GM19328 (cell line): ENCODE measurements around the gene SNUPN.
"Not testable (repeated sequence)": the region's sequence is repeated elsewhere in the genome, so short reads cannot be mapped to it uniquely, and the experiment has no call there.

ENCODE experiments used
- ATAC-seq: cut with Tn5 transposase; IDR thresholded peaks from one replicate; pipeline ENCODE4 v1.9.1; 2021; ENCODE audit warnings: mild to moderate bottlenecking, moderate library complexity; ENCODE audit not compliant: unreplicated experiment

The SNUPN gene

DNA sequence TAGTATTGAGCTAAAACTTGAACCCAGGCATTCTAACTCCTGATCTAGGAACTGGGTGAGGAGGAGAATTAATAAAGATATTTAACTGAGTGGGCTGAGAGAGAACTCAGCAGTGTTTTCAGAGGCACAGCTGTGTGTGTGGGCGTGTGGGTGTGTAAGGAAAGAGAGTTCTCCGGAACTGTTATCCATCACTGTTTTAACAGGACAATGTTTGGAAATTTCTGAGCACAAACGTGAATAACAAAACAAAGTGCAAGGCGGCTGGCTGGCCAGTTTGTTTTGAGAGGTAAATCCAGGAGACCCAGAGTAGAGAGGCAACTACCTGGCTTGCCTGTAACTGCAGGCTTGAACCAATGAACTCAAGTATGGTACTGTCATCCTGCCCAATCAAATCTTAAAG is 41.4 kb downstream of the SNUPN start:
- ATAC-seq = no peak

DNA sequence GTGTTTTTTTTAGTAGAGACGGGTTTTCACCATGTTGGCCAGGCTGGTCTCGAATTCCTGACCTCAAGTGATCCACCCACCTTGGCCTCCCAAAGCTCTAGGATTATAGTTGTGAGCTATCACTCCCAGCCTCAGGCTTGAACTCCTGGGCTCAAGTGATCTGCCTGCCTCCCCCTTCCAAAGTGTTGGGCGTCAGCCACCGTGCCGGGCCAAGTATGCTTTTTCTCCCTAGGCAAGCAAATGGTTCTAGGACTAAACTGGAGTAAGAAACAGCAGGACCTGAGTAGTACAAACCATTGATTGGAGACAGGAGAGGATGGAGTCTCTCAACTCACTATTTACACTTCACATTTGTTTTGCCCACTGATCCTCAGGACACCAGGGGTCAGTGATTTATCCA is 41.8 kb downstream of the SNUPN start:
- no peak for ATAC-seq

DNA sequence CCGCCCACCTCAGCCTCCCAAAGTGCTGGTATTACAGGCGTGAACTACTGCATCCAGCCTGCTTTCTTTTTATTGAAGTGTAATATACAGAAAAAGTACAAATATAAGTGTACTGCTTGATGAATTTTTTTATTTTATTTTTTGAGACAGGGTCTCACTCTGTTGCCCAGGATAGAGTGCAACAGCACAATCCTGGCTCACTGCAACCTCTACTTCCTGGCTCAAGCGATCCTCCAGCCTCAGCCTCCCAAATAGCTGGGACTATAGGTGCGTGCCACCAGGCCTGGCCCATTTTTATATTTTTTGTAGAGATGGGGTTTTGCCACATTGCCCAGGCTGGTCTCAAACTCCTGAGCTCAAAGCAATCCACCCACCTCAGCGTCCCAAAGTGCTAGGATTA is 42.6 kb downstream of the SNUPN start:
- ATAC-seq = not testable (repeated sequence)

DNA sequence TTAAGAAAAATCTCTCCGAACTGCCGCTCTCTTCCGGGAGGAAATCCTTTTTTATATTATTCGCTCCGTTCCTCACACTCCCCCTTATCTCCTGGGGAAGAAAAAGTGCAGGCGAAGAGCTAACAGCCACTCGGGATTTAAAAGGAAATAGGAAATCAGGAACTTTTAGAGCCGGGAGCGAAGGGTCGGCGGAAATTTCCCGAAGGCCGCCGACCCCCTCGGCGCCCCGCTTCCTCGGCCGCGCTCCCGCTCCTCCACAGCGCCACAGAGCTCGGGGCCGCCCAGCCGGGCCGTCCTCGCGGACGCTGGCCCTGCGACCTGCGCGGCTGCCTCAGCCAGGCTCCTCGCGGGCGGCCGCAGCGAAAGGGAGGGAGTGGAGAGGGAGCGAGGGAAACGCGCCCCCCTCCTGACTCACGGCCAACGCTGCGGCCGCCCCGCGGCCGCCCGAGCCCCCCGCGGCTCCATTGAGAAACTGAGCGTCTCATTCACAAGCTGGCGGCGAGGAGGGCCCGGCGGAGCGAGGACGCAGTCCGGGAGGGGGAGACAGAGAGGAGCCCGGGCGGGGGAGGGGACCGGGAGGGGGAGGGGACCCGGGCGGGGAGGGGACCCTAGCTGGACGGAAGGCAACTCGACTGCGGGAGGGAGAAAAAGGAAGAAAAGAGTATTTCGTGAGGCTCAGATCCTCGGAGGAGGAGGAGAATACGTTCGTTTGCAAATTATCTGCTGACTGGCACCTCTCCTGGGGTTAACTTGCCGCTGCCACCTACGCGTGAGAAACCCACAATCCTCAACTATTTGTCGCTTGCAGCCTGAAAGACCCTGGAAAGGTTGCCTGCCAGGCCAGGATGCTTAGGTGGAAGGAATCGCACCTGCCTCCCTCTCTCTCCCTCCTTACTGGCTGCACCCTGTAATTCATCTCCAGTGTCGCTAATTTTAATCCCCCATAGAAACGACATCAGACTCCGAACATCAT is 46.3 kb downstream of the SNUPN start, which contains the start of gene PTPN9:
Gene PTPN9, minus strand, starts transcription at position 368 of the 973 bp plus-strand sequence. CDS start 539 bp downstream, outside the sequence.
- ATAC-seq = no peak

DNA sequence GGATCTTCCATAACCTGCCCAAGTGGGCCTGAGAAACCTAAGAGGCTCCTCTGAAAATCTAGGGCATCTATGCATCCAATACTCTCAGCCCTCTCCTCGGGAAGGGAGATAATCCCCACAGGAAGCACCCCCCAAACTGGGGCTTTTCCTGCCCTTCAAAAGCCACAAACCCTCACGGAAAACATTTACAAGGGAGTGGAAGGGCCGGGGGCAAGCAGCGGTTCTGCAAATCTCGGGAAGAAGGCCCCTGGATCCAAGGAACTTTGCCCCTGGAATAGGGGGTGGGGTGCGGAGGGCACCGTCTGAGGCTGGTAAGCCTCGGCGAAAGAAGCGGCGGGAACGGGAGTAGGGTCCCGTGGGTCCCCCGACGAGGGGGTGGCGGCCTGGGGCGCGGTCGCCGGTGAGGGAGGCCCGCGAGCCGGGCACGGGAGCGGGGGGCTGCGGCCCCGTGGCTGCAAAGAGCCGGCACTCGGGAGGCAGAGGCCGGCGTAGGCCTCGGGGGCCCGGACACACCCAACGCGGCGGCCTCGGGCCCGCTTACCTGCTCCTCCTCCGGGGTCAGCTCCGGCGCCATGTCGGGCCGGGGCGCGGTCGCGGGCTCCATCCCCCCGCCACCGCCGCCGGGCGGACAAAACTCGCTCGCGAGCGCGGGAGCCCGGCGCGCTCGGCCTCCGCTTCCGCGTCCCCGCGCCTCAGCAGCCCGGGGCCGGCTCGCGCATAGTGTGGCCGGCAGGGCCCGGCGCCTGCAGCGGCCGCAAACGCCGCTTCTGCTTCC is 47.2 kb downstream of the SNUPN start:
- ATAC-seq = no peak

DNA sequence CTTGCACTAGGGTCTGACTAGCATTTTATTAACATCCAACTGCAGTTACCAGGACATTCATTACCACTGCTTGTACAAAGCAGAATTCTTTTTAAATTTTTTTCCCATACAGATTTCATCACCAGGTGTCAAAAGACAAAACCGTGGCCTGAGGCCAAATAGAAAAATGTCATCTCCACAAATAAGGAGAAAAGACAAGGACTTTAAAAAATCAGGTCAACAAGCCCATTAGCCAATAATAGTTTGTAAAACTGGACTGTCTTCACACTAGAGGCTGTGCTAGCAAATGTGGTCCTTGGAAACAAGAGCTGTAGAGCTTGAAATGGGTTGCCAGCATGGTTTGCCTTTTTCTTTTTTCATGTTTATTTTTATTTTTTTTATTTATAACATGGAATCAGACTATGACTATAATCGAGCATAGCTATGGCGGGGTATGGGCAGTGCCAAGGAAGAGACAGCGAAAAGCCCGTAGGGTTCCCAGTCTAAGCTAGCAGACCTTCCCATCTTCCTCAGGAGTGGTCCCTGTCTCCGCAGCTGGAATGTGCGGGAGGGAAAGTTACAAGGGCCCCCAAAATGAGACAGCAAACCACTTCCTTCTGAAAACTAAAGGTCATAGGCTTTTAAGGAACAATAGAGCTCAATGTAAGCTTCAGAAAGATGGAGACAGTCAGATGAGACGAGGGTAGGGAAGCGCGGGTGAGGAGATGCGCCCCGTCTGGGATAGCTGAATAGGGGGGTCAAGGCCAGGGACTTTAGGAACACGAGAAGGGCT is 47.9 kb downstream of the SNUPN start:
- no peak for ATAC-seq

DNA sequence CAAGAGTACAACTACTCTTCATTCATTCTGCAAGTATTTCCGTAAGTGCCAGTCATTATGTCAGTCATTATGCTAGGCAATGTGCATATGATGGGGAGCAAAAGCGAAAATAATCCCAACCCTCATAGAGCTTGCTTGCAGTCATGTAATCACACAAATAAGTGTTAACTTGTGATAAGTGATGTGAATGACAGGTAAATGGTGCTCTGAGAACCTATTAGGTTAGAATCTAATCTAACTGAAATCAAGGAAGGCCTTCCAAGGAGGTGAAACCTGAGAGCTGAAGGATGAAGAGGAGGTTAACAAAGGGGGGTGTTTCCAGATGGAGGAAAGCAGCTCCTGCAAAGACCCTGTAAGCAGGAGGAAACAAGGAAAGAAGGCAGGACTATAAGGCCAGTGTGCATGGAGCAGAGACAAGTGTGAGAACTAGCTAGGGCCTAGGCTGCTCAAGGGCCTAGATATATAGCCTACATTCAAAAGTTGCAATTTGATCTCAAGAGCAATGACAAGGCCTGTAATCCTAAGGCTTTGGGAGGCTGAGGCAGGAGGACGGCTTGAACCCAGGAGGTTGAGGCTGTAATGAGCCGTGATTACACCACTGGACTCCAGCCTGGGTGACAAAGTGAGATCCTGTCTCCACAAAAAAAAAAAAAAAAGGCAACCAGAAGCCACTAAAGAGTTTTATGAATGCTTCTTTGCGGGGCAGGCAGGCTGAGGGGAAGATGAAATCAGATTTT is 51.7 kb downstream of the SNUPN start:
- no peak for ATAC-seq

DNA sequence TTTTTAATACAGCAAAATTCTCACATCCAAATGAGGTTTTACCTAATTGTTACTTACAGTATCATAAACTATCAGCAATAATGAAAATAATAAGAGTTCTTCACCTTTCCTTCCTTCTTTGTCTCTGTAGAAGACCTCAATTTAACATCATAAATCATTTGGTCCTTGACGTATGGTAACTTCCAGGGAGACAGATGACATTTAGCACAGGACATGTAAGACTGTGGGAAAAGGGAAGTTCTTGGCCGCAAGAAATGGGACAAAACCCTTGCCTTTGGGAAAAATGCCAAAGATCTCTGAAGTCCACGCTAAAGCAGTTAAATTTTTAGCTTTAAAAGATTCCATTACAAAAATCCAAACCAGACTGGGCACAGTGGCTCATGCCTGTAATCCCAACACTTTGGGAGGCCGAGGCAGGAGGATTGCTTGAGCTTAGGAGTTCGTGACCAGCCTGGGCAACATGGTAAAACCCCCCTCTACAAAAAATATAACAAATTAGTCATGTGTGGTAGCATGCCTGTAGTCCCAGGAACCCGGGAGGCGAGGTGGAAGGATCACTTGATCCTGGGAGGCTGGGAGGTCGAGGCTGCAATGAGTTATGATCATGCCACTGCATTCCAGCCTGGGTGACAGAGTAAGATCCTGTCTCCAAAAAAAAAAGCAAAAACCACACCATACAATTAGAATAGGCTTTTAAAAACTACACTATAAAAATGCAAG is 55.2 kb downstream of the SNUPN start:
- no peak for ATAC-seq

DNA sequence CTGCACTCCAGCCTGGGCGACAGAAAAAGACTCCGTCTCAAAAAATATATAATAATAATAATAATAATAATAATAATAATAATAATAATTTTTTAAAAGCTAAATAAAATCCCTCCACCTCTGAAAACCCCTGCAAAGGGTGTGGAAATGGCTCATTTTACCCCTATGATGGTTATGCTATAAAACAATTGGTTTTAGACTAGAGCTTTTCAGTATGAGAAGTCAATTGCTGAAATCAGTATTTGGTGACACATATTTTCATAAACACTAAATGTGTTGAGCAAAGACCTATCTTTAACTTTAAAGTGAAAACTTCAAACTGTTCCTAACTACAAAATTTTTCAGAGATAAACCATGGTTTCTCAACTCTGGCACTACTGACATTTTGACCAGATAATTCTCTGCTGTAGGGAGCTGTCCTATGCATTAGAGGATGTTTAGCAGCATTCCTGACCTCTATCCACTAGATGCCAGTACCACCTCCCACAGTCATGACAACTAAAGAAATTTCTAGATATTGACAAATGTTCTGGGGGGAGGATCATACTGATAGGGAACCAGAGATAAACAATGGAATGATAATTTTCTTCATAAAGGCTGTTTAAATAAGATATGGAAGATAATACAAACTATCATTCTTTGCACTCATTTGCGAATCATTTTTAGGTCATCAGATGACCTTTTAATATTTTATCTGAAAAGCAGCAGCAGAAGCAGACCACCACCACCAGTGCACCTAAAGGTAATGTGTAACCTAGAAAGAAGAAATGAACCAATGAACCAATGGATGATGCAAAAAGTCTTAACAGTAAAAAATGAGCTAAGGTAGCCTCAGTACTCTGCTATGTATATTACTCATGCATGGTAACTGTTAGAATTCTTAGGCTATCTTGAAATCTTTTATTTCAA is 60.2 kb downstream of the SNUPN start:
- ATAC-seq = no peak

DNA sequence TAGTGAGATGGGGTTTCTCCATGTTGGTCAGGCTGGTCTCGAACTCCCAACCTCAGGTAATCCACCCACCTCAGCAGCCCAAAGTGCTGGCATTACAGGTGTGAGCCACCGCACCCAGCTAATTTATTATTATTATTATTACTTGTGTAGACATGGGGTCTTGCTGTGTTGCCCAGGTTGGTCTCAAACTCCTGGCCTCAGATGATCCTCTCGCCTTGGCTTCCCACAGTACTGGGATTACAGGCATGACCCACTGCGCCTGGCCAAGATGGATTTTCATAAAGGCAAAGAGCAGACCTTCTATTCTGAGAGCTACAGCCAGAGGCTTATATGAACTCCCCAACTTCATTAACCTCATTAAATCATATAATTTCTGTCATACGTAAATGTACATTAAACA is 63.6 kb downstream of the SNUPN start:
- no peak for ATAC-seq

DNA sequence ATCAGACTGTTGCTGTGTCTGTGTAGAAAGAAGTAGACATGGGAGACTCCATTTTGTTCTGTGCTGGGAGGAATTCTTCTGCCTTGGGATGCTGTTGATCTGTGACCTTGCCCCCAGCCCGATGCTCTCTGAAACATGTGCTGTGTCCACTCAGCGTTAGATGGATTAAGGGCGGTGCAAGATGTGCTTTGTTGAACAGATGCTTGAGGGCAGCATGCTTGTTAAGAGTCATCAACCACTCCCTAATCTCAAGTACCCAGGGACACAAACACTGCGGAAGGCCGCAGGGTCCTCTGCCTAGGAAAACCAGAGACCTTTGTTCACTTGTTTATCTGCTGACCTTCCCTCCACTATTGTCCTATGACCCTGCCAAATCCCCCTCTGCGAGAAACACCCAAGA is 66.2 kb downstream of the SNUPN start:
- not testable (repeated sequence) for ATAC-seq

DNA sequence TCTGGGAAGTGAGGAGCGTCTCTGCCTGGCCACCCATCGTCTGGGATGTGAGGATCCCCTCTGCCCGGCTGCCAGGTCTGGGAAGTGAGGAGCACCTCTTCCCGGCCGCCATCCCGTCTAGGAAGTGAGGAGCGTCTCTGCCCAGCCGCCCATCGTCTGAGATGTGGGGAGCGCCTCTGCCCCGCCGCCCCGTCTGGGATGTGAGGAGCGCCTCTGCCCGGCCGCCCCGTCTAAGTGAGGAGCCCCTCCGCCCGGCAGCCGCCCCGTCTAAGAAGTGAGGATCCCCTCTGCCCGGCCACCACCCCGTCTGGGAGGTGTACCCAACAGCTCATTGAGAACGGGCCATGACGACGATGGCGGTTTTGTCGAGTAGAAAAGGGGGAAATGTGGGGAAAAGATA is 66.6 kb downstream of the SNUPN start:
- not testable (repeated sequence) for ATAC-seq

DNA sequence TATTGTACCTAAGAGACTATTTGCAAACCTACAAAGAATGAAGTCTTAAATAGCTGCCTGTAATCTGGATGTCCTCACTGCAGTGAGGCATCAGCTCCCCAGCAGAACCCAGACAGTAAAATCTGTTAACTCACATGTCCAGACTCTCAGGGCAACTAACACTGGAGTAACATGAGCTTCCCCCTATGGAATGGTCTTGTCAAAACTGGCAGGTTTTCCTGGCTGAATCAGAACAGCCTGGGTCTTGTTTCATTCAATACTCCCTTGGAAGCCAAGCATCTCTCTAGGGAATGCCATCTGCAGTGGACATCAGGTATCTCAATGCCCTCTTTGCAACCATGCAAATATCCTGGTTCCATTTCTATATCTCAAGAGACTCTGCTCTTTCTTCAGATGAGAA is 70.8 kb downstream of the SNUPN start:
- ATAC-seq = no peak

DNA sequence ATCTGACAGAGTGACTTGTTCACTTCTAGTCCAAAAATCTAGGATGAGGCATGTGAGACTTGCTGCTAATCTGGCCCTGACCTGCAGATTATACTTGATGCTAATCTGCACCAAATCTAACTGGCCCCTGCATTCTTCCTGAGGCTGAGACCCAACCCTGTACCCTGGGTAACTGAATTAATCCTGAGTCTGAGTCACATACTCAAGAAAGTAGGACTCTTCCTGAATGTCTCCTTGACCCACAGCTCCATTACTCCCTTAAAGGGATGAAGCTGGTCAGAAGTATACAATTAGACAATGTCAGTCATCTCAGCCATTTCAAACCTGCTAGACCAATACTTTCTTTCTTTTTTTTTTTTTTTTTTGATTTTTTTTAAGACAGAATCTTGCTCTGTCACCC is 71.9 kb downstream of the SNUPN start:
- no peak for ATAC-seq

DNA sequence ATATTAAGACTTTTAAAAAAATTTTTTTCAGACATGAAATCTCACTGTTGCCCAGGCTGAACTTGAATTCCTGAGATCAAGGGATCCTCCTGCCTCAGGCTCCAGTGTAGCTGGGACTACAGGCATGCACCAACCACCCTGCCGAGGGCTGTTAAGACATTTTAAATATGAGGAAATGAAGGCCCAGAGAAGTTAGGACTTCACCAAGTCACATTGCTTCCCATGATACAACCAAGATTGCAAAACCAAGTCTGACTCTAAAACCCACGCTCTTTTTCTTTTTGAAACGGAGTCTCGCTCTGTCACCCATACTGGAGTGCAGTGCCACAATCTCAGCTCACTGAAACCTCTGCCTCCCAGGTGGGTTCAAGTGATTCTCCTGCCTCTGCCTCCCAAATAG is 74.4 kb downstream of the SNUPN start:
- no peak for ATAC-seq
